ENCODE data around the gene VKORC1.

Gene VKORC1

DNA sequence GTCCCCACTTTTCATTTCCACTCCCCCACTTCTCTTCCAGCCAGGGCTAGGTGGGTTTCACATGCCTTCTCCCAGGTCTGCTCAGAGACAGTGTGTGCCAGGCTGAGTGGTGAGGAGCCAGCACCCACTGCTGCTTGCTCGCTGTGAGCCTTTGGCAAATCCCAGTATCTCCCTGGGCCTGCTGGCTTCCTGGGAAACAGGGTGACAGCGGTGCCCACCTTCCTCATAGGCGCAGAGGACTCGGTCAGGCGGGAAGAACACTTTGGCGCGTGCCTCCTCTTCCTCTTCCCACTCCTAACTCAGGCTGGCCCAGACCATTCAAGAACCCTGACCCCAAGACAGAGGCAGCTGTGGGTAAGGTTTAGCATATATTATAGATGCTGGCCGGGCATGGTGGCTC lies 5.4 kb downstream of the VKORC1 start:
- ChIA-PET POLR2A (interaction anchor here (1.1 to 1.4 kb wide), 2 partner anchors 13 to 15 kb away, joined by 3 read pairs; partner anchors contain the start of genes ZNF646 and ZNF668), CTCF (interaction anchor here (0.7 kb wide), 1 partner anchor 105 kb away, joined by 3 read pairs; no protein-coding TSS in a partner anchor)
- DNase-seq (ENCODE audit: extremely low spot score) = no peak
- no peak for TF ChIP-seq FOXM1 (IDR thresholded peaks at IDR 0.05; ENCODE audit: borderline replicate concordance)
- no peak for TF ChIP-seq TARDBP (IDR thresholded peaks at IDR 0.05)
- no peak for TF ChIP-seq LEF1 (IDR thresholded peaks at IDR 0.05; ENCODE audit: borderline replicate concordance)
- TF ChIP-seq ZNF384 (IDR thresholded peaks at IDR 0.05) = no peak
- TF ChIP-seq HDGF (IDR thresholded peaks at IDR 0.05; ENCODE audit: borderline replicate concordance) = no peak
- no peak for TF ChIP-seq ARNT (IDR thresholded peaks at IDR 0.05)
- no peak for TF ChIP-seq FOXA1 (IDR thresholded peaks at IDR 0.05)
- no peak for TF ChIP-seq SP1 (IDR thresholded peaks at IDR 0.05)
- no peak for TF ChIP-seq BHLHE40 (IDR thresholded peaks at IDR 0.05; ENCODE audit: borderline replicate concordance)
- no peak for TF ChIP-seq NFRKB (IDR thresholded peaks at IDR 0.05)
- no peak for TF ChIP-seq ELF4 (IDR thresholded peaks at IDR 0.05)
- TF ChIP-seq, protein P1, sequence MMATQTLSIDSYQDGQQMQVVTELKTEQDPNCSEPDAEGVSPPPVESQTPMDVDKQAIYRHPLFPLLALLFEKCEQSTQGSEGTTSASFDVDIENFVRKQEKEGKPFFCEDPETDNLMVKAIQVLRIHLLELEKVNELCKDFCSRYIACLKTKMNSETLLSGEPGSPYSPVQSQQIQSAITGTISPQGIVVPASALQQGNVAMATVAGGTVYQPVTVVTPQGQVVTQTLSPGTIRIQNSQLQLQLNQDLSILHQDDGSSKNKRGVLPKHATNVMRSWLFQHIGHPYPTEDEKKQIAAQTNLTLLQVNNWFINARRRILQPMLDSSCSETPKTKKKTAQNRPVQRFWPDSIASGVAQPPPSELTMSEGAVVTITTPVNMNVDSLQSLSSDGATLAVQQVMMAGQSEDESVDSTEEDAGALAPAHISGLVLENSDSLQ (IDR thresholded peaks at IDR 0.05) = no peak

DNA sequence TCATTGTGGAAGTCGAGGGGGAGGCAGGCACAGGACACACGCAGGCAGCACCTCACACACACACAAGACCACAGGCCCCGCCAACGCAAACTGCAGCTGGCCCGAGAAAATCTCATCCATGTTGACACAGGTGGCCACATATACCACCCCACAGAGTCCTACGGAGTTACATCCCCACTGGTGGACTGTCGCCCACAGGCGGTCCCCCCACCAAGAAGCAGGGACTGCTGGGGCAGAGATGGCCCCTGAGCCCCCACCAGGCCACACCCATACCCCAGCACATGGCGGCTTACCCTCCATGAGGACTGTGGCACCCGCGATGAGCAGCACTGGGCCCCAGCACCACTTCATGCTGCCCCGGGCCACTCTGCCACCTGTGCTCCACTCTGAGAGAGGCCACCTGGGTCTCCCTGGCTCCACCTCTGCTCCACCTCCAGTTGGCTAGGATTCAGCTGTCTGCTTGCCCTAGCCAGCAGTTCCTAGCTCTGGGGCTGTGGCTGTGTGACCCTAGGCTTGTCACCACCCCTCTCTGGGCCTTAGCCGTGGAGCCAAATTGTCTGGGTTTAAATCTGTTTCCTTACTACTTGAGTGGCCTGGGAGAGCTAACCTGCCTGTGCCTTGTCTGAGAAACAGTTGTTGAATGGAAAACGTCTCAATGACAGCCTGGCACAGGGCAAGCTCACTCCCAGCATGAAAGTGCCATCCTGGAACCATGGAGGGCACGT lies 6.0 kb downstream of the VKORC1 start, which contains the start of gene PRSS53:
Gene PRSS53 (minus strand): TSS at position 485 of the 725 bp plus-strand sequence. CDS start 134 bp downstream, at position 351.
- no peak for DNase-seq (ENCODE audit: extremely low spot score)
- no peak for TF ChIP-seq ZNF384 (IDR thresholded peaks at IDR 0.05)
- no peak for TF ChIP-seq FOXA1 (IDR thresholded peaks at IDR 0.05)
- TF ChIP-seq CTBP1 (IDR thresholded peaks at IDR 0.05; ENCODE audit: borderline replicate concordance) = no peak
- no peak for TF ChIP-seq SP1 (IDR thresholded peaks at IDR 0.05)
- TF ChIP-seq TARDBP (IDR thresholded peaks at IDR 0.05) = no peak
- TF ChIP-seq FOXK2 (IDR thresholded peaks at IDR 0.05) = no peak
- no peak for TF ChIP-seq ARNT (IDR thresholded peaks at IDR 0.05)
- ChIA-PET CTCF (no interaction called here), POLR2A (interaction anchor here (1.1 to 1.4 kb wide), 2 partner anchors 13 to 15 kb away, joined by 3 read pairs; partner anchors contain the start of genes ZNF646 and ZNF668)

DNA sequence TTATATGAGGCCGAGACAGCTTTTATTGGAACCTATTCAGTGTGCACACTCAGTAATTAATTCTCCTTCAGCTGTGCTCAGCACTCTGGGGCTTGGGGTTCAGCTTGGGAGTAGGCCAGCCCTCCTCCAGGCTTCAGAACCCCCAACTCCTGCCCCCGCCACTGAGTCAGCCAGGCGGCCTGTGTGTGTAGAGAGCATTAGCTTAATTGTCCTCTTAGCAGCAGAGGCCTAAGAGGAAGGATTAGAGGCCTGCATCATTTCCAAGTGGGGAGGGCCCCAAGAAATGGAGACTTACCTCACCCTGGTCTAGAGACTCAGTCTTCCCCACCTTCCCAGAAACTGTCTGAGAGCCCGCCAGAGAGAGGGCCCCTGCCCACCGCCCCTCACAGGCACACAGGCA lies 6.6 kb downstream of the VKORC1 start:
- TF ChIP-seq TARDBP (IDR thresholded peaks at IDR 0.05) (no peak), L3MBTL2 (conservative IDR thresholded peaks at IDR 0.05) (no peak), SUZ12 (IDR thresholded peaks at IDR 0.05) (no peak), SP1 (IDR thresholded peaks at IDR 0.05) (no peak), FOXA1 (IDR thresholded peaks at IDR 0.05) (no peak), LEF1 (IDR thresholded peaks at IDR 0.05; ENCODE audit: borderline replicate concordance) (no peak), HDGF (IDR thresholded peaks at IDR 0.05; ENCODE audit: borderline replicate concordance) (no peak), ARNT (IDR thresholded peaks at IDR 0.05) (no peak)
- TF ChIP-seq, protein P1 (IDR thresholded peaks at IDR 0.05) = no peak
- CTCF ChIA-PET = no interaction called here
- POLR2A ChIA-PET = no interaction called here
- DNase-seq (ENCODE audit: extremely low spot score) = no peak

DNA sequence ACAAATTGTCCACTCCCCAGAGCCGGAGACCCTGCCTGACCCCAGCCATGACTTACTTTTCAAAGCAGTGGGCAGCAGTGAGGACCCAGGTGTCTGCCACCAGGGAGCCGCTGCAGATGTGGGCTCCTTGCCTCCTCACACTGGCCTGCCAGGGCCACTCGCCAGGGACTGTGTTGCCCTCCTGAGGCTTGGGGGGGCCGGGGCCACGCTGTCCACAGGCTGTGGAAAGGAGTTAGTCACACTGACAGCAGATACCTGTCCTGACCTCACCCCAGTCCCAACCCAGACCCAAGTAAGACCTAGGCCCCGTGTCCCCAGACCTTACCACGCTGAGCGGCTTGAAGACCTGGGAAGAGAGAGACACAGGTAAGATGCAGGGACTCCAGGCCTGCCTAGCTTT lies 7.1 kb downstream of the VKORC1 start:
- ChIA-PET CTCF (no interaction called here), POLR2A (no interaction called here)
- DNase-seq (ENCODE audit: extremely low spot score) = no peak
- TF ChIP-seq FOXA1 (IDR thresholded peaks at IDR 0.05) (no peak), NFRKB (IDR thresholded peaks at IDR 0.05) (no peak), FOXK2 (IDR thresholded peaks at IDR 0.05) (no peak), BHLHE40 (IDR thresholded peaks at IDR 0.05; ENCODE audit: borderline replicate concordance) (no peak)

DNA sequence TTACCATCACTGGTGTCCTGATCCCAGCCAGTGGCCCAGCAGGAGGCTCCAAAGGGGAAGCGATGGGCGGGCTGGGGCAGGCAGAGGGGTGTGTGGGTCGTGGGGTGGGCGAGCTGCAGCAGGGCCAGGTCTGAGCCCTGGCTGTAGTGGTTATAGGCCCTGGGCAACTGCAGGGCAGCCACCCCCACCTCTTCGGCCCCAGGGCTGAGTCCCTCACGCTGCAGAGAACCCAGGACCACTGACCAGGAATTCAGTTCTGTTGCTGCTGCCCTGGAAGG lies 8.0 kb downstream of the VKORC1 start:
- ChIA-PET POLR2A (interaction anchor here (1.1 to 3.2 kb wide), 2 partner anchors 9 to 12 kb away, joined by 4 to 23 read pairs; partner anchors contain the start of genes ZNF646 and ZNF668), CTCF (no interaction called here)
- no peak for DNase-seq (ENCODE audit: extremely low spot score)
- TF ChIP-seq SP1 (IDR thresholded peaks at IDR 0.05) (no peak), HDGF (IDR thresholded peaks at IDR 0.05; ENCODE audit: borderline replicate concordance) (no peak), LEF1 (IDR thresholded peaks at IDR 0.05; ENCODE audit: borderline replicate concordance) (no peak), CTBP1 (IDR thresholded peaks at IDR 0.05; ENCODE audit: borderline replicate concordance) (no peak), ZNF384 (IDR thresholded peaks at IDR 0.05) (no peak), FOXA1 (IDR thresholded peaks at IDR 0.05) (no peak), L3MBTL2 (conservative IDR thresholded peaks at IDR 0.05) (no peak)

DNA sequence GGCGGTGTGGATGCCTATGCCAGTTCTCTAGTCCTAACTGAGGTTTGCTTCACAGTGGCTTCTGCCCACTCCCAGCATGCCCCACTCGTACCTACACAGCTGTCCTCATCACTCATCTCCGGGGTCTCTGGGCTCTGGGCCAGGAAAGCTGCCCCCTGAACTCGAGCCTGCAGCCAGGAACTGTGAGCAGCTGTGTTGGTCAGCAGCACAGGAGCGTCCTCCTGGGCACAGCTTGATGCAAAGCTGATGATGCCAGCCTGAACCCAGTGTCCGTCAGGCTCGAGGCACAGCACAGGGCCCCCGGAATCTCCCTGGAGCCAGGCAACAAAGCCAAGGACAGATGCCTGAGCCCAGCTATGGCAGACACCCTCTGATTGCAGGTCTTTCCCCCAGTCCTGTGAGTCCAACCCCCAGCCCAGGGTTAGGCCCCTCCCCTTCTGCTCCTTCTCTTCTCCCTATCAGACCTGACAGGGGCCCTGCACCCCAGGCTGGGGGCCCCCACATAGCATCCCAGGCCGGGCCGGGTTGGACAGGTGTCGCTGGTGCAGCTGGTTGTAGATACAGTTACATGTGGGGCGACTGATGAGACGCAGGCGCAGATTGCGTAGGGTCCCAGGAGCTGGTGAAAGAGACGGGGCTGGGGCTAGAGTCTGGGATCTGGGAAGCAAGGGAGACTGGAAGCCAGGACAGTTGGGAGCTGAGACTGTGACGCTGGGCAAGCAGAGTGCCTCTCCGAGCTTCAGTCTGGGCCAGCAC lies 8.5 kb downstream of the VKORC1 start:
- ChIA-PET CTCF (no interaction called here), POLR2A (interaction anchor here (0.7 to 3.2 kb wide), 4 partner anchors 9 to 422 kb away, joined by 3 to 23 read pairs (median 4); partner anchors contain the start of genes KAT8, RUSF1, ZNF646 and ZNF668)
- DNase-seq (ENCODE audit: extremely low spot score) = no peak
- TF ChIP-seq SP1 (IDR thresholded peaks at IDR 0.05) = no peak
- TF ChIP-seq, protein P1 (IDR thresholded peaks at IDR 0.05) = no peak
- TF ChIP-seq L3MBTL2 (conservative IDR thresholded peaks at IDR 0.05) = no peak
- TF ChIP-seq FOXM1 (IDR thresholded peaks at IDR 0.05; ENCODE audit: borderline replicate concordance) = no peak
- TF ChIP-seq CTBP1 (IDR thresholded peaks at IDR 0.05; ENCODE audit: borderline replicate concordance) = no peak
- TF ChIP-seq LEF1 (IDR thresholded peaks at IDR 0.05; ENCODE audit: borderline replicate concordance) = no peak
- TF ChIP-seq TARDBP (IDR thresholded peaks at IDR 0.05) = no peak
- TF ChIP-seq ARNT (IDR thresholded peaks at IDR 0.05) = no peak
- TF ChIP-seq SUZ12 (IDR thresholded peaks at IDR 0.05) = no peak
- TF ChIP-seq NFRKB (IDR thresholded peaks at IDR 0.05) = no peak
- TF ChIP-seq BHLHE40 (IDR thresholded peaks at IDR 0.05; ENCODE audit: borderline replicate concordance) = no peak
- TF ChIP-seq ZNF384 (IDR thresholded peaks at IDR 0.05) = no peak
- TF ChIP-seq FOXA1 (IDR thresholded peaks at IDR 0.05) = no peak
